ENCODE data around the gene RSL24D1. TPM values are rescaled to one million over a fixed set of nuclear protein-coding genes. Genes with fewer than 3 reads are reported as not detected.

Gene RSL24D1
- total and polyA plus RNA-seq, 2 experiments from 2014 or later = 43.1 to 96.7 TPM

GRCh38 chr15:55230051-55230670 is 33.4 kb upstream of the RSL24D1 start:
- H3K9me3 ChIP-seq (ENCODE audit: low read depth) = no peaks in the 10 kb centered on the region
- H3K27ac ChIP-seq = no peak overlapping the region
- no peaks in the 10 kb centered on the region for H3K79me2 ChIP-seq
- no peaks in the 10 kb centered on the region for H3K9me2 ChIP-seq (replicated peaks; ENCODE audit: insufficient read depth)
- H3K36me3 ChIP-seq (replicated peaks; ENCODE audit: insufficient read depth, low read depth) = no peaks in the 10 kb centered on the region
- no peaks in the 10 kb centered on the region for H4K20me1 ChIP-seq (ENCODE audit: insufficient read depth, poor library complexity, severe bottlenecking)
- TF ChIP-seq, protein P1, sequence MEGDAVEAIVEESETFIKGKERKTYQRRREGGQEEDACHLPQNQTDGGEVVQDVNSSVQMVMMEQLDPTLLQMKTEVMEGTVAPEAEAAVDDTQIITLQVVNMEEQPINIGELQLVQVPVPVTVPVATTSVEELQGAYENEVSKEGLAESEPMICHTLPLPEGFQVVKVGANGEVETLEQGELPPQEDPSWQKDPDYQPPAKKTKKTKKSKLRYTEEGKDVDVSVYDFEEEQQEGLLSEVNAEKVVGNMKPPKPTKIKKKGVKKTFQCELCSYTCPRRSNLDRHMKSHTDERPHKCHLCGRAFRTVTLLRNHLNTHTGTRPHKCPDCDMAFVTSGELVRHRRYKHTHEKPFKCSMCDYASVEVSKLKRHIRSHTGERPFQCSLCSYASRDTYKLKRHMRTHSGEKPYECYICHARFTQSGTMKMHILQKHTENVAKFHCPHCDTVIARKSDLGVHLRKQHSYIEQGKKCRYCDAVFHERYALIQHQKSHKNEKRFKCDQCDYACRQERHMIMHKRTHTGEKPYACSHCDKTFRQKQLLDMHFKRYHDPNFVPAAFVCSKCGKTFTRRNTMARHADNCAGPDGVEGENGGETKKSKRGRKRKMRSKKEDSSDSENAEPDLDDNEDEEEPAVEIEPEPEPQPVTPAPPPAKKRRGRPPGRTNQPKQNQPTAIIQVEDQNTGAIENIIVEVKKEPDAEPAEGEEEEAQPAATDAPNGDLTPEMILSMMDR (IDR thresholded peaks at IDR 0.05; ENCODE audit: poor library complexity) = no peak
- TF ChIP-seq EZH2 (IDR thresholded peaks at IDR 0.05; ENCODE audit: borderline replicate concordance) (no peak), EZH2phosphoT487 (IDR thresholded peaks at IDR 0.05; ENCODE audit: low read depth, severe bottlenecking, unreplicated experiment) (no peak)
- H3K27me3 ChIP-seq = no peaks in the 10 kb centered on the region
- no peak overlapping the region for H3K4me3 ChIP-seq
- DNase-seq (ENCODE audit: low spot score) = no peak
- 88% methylated on average over 3 of the region's 3 CpGs for WGBS (ENCODE audit: low lambda C conversion rate, missing lambda C conversion rate)
- H3K4me1 ChIP-seq (ENCODE audit: insufficient read depth) = peaks cover 8% of the 10 kb centered on the region
- H2AFZ ChIP-seq = no peak overlapping the region
- no peak overlapping the region for H3K4me2 ChIP-seq

- TF ChIP-seq, protein P1 (IDR thresholded peaks at IDR 0.05; ENCODE audit: poor library complexity) = no peak
- no peak for TF ChIP-seq EZH2phosphoT487 (IDR thresholded peaks at IDR 0.05; ENCODE audit: low read depth, severe bottlenecking, unreplicated experiment)
- no peak for TF ChIP-seq EZH2 (IDR thresholded peaks at IDR 0.05; ENCODE audit: borderline replicate concordance)
- H3K4me2 ChIP-seq = no peak overlapping the region
- H2AFZ ChIP-seq = no peak overlapping the region
- DNase-seq (ENCODE audit: low spot score) = no peak
- 44% methylated on average over 2 of the region's 2 CpGs for WGBS (ENCODE audit: low lambda C conversion rate, missing lambda C conversion rate)
- H3K4me1 ChIP-seq (ENCODE audit: insufficient read depth) = peaks cover 7% of the 10 kb centered on the region
- H3K27me3 ChIP-seq = no peaks in the 10 kb centered on the region
- no peaks in the 10 kb centered on the region for H3K79me2 ChIP-seq
- H3K4me3 ChIP-seq = no peak overlapping the region
- no peak overlapping the region for H3K27ac ChIP-seq
- no peaks in the 10 kb centered on the region for H3K36me3 ChIP-seq (replicated peaks; ENCODE audit: insufficient read depth, low read depth)
- H3K9me3 ChIP-seq (ENCODE audit: low read depth) = no peaks in the 10 kb centered on the region
- H3K9me2 ChIP-seq (replicated peaks; ENCODE audit: insufficient read depth) = no peaks in the 10 kb centered on the region
- no peaks in the 10 kb centered on the region for H4K20me1 ChIP-seq (ENCODE audit: insufficient read depth, poor library complexity, severe bottlenecking)
Measured at GRCh38 chr15:55226127-55226526, 29.4 kb upstream of the RSL24D1 start.

DNA sequence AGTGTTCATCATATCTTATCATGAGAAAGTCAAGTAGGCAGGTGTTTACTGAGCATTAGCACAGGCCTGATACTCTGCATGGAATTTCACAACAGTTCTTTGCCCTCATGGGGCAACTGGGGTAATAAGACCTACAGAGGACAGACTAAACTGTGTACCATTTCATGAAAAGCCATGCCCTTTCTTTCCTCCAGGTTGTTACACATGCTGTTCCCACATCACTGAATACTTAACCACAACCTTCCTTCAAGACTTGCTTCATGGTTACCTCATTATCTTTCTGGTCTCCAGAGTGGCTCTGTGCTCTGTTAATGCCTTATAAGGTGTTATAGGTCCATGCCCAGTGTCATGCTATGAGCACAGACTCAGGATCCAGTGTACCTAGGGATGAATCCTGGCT is 28.2 kb upstream of the RSL24D1 start:
- H3K4me1 ChIP-seq (ENCODE audit: insufficient read depth) = peaks cover 10% of the 10 kb centered on the region
- H3K4me3 ChIP-seq = no peak overlapping the region

More for the DNA sequence above, 28.2 kb upstream of the RSL24D1 start:
- Histone ChIP-seq H4K20me1 (ENCODE audit: insufficient read depth, poor library complexity, severe bottlenecking) (no peaks in the 10 kb centered on the region), H3K36me3 (replicated peaks; ENCODE audit: insufficient read depth, low read depth) (no peaks in the 10 kb centered on the region), H3K27ac (peak overlapping the region; percentile 47), H3K9me3 (ENCODE audit: low read depth) (no peaks in the 10 kb centered on the region), H3K9me2 (replicated peaks; ENCODE audit: insufficient read depth) (no peaks in the 10 kb centered on the region), H3K27me3 (no peaks in the 10 kb centered on the region), H2AFZ (no peak overlapping the region), H3K79me2 (no peaks in the 10 kb centered on the region), H3K4me2 (no peak overlapping the region)
- TF ChIP-seq EZH2phosphoT487 (IDR thresholded peaks at IDR 0.05; ENCODE audit: low read depth, severe bottlenecking, unreplicated experiment) (no peak), EZH2 (IDR thresholded peaks at IDR 0.05; ENCODE audit: borderline replicate concordance) (no peak)
- TF ChIP-seq, protein P1 (IDR thresholded peaks at IDR 0.05; ENCODE audit: poor library complexity) = no peak
- peak; percentile 40 for DNase-seq (ENCODE audit: low spot score)
